ENCODE results near the gene LRRC32.
"Not testable (repeated sequence)": the region's sequence is repeated elsewhere in the genome, so short reads cannot be mapped to it uniquely, and the experiment has no call there.

The LRRC32 gene

GRCh38 chr11:76649851-76650372, 20.6 kb downstream of the LRRC32 start:
- no peak for DNase-seq (ENCODE audit: low spot score)

GRCh38 chr11:76649011-76649410, 21.5 kb downstream of the LRRC32 start:
- no peak for DNase-seq (ENCODE audit: low spot score)

GRCh38 chr11:76648061-76648460, 22.5 kb downstream of the LRRC32 start:
- no peak for DNase-seq (ENCODE audit: low spot score)

- no peak for DNase-seq (ENCODE audit: low spot score)
These were observed 23.5 kb downstream of the LRRC32 start for GRCh38 chr11:76646882-76647534.

GRCh38 chr11:76644591-76644990, 26.0 kb downstream of the LRRC32 start:
- DNase-seq (ENCODE audit: low spot score): no peak

- DNase-seq (ENCODE audit: low spot score): not testable (repeated sequence)
These were observed 26.8 kb downstream of the LRRC32 start for GRCh38 chr11:76643711-76644110.

- DNase-seq (ENCODE audit: low spot score): no peak
These were observed 28.2 kb downstream of the LRRC32 start for GRCh38 chr11:76642341-76642740.

GRCh38 chr11:76641905-76642304, 28.6 kb downstream of the LRRC32 start:
- no peak for DNase-seq (ENCODE audit: low spot score)

GRCh38 chr11:76640501-76640900, 30.0 kb downstream of the LRRC32 start:
- DNase-seq (ENCODE audit: low spot score): no peak

- DNase-seq (ENCODE audit: low spot score): no peak
These were observed 30.9 kb downstream of the LRRC32 start for GRCh38 chr11:76639621-76640020.

GRCh38 chr11:76638270-76639197, 32.0 kb downstream of the LRRC32 start:
- DNase-seq (ENCODE audit: low spot score): no peak

GRCh38 chr11:76637491-76638269, 32.9 kb downstream of the LRRC32 start:
- no peak for DNase-seq (ENCODE audit: low spot score)

- no peak for DNase-seq (ENCODE audit: low spot score)
These were observed 33.6 kb downstream of the LRRC32 start for GRCh38 chr11:76636826-76637460.

- DNase-seq (ENCODE audit: low spot score): no peak
These were observed 34.4 kb downstream of the LRRC32 start for GRCh38 chr11:76635991-76636738.

- DNase-seq (ENCODE audit: low spot score): no peak
These were observed 35.7 kb downstream of the LRRC32 start for GRCh38 chr11:76634886-76635285.

- DNase-seq (ENCODE audit: low spot score): no peak
These were observed 38.1 kb downstream of the LRRC32 start for GRCh38 chr11:76632492-76632891.

GRCh38 chr11:76631566-76632308, 38.8 kb downstream of the LRRC32 start:
- no peak for DNase-seq (ENCODE audit: low spot score)

- DNase-seq (ENCODE audit: low spot score): no peak
These were observed 39.8 kb downstream of the LRRC32 start for GRCh38 chr11:76630600-76631281.

GRCh38 chr11:76629853-76630599, 40.5 kb downstream of the LRRC32 start:
- DNase-seq (ENCODE audit: low spot score): no peak
